ENCODE data around the gene OR51D1.

GRCh38 chr11:4680341-4680740 is 43.1 kb downstream of the OR51D1 start:
- TF ChIP-seq CTCF (IDR thresholded peaks at IDR 0.05; ENCODE audit: low read length) = no peak
- no peak for TF ChIP-seq EZH2phosphoT487 (IDR thresholded peaks at IDR 0.05; ENCODE audit: low read length)

All from MM.1S (cell line).